ENCODE results near the gene TOMT.

DNA sequence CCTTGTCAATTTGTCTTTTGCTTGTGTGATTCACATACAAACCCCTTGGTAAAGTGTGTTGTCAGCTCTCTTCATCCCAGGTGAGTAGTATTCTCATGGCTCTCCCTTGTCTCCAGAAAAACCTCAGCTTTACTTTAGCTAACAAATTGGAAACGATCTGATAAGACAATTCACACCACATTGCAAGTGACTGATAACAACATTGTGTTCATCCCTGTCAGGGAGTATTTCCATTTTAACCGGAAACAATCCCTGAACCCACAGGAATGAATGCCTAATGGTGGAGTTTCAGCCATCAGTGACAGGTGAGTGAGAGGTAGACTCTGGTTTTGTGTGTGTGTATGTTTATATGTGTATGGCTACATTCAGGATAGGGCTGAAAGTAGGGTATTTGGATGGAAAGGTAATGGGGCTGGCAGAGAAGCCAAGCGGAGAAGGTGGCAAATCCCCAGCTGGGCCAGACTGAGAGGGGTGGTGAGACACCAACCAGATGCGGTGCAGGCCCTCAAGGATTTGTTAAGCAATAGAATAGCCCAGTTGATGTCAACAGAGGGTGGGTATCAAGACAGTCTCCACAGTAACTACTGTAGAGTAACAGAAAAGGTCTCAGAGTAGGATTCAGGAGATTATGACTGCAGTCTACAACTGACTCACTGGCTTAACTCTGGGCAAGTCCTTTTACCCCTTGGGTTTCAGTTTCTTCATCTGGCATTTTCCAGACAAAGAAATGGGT is 17.5 kb upstream of the TOMT start:
- TF ChIP-seq, protein P1, sequence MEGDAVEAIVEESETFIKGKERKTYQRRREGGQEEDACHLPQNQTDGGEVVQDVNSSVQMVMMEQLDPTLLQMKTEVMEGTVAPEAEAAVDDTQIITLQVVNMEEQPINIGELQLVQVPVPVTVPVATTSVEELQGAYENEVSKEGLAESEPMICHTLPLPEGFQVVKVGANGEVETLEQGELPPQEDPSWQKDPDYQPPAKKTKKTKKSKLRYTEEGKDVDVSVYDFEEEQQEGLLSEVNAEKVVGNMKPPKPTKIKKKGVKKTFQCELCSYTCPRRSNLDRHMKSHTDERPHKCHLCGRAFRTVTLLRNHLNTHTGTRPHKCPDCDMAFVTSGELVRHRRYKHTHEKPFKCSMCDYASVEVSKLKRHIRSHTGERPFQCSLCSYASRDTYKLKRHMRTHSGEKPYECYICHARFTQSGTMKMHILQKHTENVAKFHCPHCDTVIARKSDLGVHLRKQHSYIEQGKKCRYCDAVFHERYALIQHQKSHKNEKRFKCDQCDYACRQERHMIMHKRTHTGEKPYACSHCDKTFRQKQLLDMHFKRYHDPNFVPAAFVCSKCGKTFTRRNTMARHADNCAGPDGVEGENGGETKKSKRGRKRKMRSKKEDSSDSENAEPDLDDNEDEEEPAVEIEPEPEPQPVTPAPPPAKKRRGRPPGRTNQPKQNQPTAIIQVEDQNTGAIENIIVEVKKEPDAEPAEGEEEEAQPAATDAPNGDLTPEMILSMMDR (conservative IDR thresholded peaks at IDR 0.05; ENCODE audit: low read depth, low read length) = no peak
- no peak for TF ChIP-seq EZH2 (IDR thresholded peaks at IDR 0.05; ENCODE audit: low read length, unreplicated experiment)
